Stimulated activated CD8-positive, alpha-beta memory T cell treated with anti-CD3 and anti-CD28 coated beads, Interleukin-7, amount 100 ng/mL, for 48 hours (primary cell): Measurements from ENCODE around the gene ANP32B.
"Not testable (repeated sequence)": the region's sequence is repeated elsewhere in the genome, so short reads cannot be mapped to it uniquely, and the experiment has no call there.

Experiments used
- DNase-seq, 2 donors: peaks; one replicate each; pipeline ENCODE4 v3.0.0-alpha.2; 2020; ENCODE audit warnings: low read depth in 1 of 2; ENCODE audit errors: extremely low read depth in 1 of 2

ANP32B gene

GRCh38 chr9:97982683-97983588 is at the start of gene ANP32B:
Gene ANP32B (plus strand): TSS chr9:97983341. CDS start chr9:97983556, 215 bp downstream.
- DNase-seq, result peak; percentile 90

- DNase-seq, result no peak
These were observed 48.6 kb upstream of the ANP32B start for GRCh38 chr9:97934321-97935115.

GRCh38 chr9:97935276-97935675 is 47.9 kb upstream of the ANP32B start:
- DNase-seq, result no peak

DNA sequence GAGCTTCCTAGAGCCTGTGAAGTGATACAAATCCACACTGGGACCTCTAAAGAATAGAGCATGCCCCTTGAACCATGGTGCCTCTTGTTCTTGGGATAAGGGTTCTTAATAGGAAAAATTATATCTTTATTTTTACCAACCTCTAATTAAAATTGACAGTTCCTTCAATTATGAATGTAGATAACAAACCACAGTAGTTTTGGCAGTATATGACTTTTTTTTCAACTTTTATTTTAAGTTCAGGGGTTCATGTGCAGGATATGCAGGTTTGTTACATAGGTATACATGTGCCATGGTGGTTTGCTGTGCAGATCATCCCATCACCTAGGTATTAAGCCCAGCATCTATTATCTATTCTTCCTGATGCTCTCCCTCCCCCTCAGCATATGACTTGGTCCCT is 46.1 kb upstream of the ANP32B start:
- DNase-seq, result no peak

DNA sequence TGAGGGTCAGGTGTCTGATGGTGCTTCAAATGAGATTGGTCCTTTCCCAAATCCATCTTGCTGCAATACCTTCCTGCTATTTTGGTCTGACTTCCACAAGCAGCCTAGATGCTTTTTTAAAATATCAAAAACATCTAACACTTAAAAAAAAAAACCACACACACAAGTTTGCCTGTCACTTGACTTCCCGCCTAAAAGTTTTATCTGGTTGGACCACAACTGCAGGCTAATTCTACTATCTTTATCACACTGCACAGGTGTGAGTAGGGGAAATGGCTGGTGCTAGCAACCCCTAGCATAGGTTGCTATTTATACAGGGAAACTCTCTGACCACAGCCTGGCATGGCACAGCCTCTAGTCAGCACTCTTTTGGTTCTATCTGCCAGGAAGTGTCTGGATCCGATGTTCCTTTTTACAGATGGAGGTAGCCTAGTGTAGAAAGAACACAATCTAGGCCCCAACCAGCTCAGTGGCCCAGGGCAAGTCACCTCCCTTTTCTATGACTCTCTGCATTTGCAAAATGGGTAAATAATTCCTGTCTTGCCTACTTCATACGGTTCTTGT is 45.0 kb upstream of the ANP32B start, which contains the start of gene HEMGN:
Gene HEMGN (minus strand): TSS at position 92 of the 564 bp plus-strand sequence. CDS start 36 bp downstream, at position 56.
- no peak for DNase-seq

GRCh38 chr9:97940233-97940632 is 42.9 kb upstream of the ANP32B start:
- DNase-seq, result no peak

DNA sequence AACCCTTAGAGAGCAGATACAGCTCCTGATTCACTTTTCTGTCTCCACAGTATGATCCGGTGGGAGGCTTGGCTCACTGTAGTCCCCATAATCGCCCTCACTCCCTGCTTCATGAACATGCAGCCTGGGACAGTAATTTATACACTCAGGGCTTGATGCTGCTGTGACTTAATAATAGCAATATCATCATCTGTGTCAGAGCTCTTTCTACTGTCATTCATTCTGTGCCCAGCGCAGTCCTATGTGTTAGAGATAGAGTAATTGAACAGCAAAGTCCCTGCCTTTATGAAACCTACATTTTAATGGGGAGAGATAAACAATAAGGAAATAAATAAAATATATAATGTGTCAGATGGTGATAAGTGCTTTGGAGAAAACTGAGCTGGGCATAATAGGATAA is 42.4 kb upstream of the ANP32B start:
- no peak for DNase-seq

DNA sequence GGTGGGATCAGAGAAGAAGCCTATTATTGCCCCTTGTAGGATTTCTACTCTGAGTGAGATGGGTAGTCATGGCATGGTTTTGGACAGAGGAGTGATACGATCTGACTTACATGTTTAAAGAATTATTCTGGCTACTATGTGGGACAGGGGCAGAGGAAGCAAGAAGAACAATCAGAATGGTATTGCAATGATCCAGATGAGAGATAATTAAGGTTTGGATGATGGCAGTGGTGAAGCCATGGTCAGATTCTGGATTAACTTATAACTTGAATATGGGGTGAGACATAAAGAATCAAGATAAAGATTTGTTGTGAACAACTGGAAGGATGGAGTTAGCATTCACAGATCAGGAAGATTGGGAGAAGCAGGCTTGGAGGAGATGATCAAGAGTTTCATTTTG is 41.8 kb upstream of the ANP32B start:
- no peak for DNase-seq

GRCh38 chr9:97943308-97943855 is 39.8 kb upstream of the ANP32B start:
- no peak for DNase-seq

DNA sequence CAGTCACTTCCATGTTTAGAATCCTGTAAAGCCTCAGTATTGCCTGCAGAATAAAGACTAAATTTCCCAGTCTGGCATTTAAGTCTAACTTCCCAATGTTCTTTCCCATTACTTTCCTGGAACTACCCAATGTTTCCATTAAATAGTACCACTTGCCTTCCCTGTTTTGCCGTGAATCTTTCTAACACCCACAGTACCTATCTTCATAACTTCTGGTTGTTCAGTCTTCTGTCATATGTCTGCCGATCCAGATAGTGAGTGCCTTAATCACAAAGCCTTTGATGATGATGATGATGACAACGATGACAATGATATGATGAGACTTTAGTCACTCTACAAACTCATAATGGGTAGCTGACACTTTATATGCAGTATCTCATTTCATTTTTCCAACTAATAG is 38.5 kb upstream of the ANP32B start:
- no peak for DNase-seq

DNA sequence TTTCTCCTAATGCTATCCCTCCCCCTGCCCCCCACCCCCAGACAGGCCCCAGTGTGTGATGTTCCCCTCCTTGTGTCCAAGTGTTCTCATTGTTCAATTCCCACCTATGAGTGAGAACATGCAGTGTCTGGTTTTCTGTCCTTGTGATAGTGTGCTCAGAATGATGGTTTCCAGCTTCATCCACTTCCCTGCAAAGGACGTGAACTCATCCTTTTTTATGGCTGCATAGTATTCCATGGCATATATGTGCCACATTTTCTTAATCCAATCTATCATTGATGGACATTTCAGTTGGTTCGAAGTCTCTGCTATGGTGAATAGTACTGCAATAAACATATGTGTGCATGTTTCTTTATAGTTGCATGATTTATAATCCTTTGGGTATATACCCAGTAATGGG is 37.7 kb upstream of the ANP32B start:
- DNase-seq, result not testable (repeated sequence)

DNA sequence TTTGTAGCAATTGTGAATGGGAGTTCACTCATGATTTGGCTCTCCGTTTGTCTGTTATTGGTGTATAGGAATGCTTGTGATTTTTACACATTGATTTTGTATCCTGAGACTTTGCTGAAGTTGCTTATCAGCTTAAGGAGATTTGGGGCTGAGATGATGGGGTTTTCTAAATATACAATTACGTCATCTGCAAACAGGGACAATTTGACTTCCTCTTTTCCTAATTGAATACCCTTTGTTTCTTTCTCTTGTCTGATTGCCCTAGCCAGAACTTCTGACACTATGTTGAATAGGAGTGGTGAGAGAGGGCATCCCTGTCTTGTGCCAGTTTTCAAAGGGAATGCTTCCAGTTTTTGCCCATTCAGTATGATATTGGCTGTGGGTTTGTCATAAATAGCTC is 36.0 kb upstream of the ANP32B start:
- not testable (repeated sequence) for DNase-seq

- not testable (repeated sequence) for DNase-seq
These were observed 32.3 kb upstream of the ANP32B start for GRCh38 chr9:97950873-97951272.

GRCh38 chr9:97954550-97954989 is 28.6 kb upstream of the ANP32B start:
- DNase-seq, result peak in 1 of 2 donors; percentile 24

DNA sequence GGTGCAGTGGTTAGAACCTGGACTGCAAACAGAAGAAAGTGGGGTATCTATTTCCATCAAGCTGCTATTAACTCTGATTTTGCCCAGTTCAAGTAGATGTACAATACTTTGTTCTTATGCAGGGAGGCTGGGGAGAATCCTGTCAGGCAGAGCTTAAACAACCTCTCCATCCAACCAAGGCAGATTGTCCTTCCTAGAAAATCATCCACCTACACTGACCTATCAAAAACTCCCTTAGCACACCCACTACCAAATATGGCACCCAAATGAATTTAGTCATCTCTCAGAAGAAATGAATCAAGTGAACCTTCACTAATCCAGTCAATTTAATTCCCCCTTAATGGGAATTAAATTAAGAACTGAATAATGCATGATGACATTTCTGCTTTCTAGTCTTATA is 26.8 kb upstream of the ANP32B start:
- DNase-seq, result no peak

DNA sequence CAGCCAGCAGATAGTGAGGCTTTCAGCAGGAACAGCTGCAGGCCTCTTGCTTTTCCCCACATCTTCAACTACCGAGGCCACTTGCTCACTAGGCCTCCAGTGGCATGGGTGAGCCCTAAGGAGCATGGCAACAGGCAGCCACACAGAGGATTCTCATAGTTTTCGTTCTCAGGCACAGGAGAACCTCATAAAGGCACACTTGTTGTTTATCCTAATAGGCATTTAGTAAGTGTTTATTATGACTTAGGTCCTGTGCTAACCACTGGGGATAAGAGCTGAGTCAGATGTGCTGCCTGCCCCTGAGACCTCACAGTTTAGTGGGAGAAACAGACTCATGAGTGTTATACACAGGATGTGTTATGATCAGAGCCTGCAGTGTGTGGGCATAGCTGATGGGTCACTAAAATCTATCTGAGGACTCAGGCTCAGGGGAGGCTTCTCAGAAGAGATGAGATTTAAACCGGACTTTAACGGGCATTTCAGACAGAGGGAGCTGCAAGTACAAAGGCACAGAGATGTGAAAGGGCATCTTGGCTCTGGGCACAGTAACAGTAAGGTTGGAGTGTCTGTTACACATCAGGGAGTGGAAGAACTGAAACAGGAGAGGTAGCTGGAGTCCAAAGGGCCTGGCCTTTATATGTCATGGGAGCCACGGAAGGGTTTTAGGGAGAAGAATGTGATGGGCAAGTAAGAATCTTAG is 24.2 kb upstream of the ANP32B start:
- DNase-seq, result no peak

DNA sequence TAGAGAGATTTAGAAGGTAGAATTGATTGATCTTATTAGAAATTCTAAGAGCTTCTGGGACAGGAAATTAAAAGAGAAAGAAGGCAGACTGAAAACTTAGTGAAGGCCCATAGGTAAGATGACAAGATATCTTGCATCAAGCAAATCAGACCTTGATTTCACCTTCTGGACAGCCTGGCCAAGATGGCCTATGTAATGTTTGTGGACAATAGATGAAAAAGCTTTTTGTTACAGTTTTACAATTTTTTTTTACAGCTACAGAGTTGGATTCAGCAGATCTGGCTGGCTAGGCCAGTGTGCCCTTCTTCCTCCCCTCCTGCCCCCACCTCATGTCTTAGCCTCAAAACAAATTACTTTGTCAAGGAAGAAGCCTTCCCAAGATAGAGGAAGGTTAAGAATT is 23.6 kb upstream of the ANP32B start:
- DNase-seq, result no peak

GRCh38 chr9:97960678-97961328 is 22.3 kb upstream of the ANP32B start:
- DNase-seq, result not testable (repeated sequence)

DNA sequence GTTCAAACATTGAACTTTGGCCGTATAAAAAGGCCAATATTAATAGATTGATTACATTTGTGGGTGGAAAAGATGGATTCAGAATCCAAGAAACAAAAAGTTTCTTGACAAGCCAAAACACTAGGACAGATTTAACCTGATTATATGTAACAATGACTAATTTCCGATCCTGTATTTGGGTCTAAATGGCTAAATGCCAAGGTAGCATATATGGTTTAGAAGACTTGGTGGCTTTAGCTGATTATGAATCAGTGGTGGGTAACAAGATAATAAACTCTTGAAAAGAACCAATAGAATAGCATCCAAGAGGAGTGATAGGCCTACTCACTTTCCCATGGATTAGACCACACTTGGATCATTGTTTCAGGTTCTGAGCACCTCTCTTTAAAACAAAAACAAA is 21.8 kb upstream of the ANP32B start:
- no peak for DNase-seq

DNA sequence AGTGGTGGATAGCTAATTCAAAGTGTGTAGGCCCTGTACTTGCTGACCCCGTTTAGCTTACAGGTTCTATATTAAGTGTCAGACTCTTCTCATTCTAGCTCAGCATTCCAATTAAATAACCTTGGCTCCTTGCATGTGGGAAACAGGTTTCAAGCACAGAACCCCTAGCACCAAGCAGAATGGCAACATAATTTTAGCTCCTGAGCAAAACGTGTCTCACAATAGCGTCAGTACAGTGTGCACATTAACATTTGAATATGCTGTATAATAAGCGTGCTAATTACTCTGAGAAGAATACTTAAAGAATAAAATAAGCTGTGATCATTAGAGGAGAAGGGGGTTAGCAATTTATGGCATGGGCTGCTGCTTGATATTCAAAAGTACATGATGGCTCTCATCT is 21.0 kb upstream of the ANP32B start:
- no peak for DNase-seq
